ENCODE results near the gene ANKMY1.

Gene ANKMY1

GRCh38 chr2:240513549-240514287 lies 44.1 kb downstream of the ANKMY1 start:
- peak; percentile 91 for DNase-seq

DNA sequence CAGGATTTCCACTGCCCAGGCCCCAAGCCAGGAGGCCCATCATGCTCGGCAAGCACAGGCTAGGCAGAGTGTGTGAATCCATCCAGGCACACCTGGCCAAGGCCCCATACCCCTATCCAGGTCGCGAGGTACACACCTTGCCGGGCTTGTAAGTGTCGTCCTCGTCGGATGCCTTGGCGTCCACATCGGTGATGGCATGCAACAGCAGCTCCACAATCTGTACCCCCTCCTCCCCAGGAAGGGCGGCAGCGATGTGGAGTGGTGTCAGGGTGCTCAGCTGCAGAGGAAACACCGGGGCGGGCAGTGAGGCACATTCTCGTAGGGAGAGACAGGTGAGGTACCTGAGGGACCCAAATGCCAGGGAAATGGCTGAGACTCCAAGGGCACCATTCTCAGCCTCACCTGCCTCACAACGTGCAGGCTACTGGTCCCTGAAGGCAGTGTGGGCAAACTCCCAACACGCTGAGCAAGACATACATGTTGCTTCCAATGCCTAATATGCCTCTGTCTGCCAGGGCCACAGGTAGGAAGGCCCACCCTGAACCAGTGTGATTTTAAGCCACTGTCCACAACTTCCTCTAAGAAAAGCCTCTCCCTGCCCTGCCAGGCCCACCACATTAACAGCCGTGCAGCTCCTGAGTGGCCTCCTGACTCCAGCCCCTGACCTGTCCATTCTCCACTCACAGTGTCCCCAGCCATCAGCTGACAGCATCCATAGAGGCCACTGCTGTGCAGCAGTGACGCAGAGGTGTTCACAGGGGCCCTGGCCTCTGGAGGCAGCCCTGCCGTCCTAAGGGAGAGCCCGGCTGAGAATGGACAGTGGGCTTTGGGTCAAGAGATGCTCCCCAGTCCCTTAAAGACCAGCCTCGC lies 44.9 kb downstream of the ANKMY1 start:
- DNase-seq: no peak

GRCh38 chr2:240512109-240512485 lies 45.7 kb downstream of the ANKMY1 start:
- no peak for DNase-seq

- no peak for DNase-seq
Observed at GRCh38 chr2:240511351-240512108, 46.3 kb downstream of the ANKMY1 start.

GRCh38 chr2:240510513-240511210 lies 47.1 kb downstream of the ANKMY1 start:
- no peak for DNase-seq

DNA sequence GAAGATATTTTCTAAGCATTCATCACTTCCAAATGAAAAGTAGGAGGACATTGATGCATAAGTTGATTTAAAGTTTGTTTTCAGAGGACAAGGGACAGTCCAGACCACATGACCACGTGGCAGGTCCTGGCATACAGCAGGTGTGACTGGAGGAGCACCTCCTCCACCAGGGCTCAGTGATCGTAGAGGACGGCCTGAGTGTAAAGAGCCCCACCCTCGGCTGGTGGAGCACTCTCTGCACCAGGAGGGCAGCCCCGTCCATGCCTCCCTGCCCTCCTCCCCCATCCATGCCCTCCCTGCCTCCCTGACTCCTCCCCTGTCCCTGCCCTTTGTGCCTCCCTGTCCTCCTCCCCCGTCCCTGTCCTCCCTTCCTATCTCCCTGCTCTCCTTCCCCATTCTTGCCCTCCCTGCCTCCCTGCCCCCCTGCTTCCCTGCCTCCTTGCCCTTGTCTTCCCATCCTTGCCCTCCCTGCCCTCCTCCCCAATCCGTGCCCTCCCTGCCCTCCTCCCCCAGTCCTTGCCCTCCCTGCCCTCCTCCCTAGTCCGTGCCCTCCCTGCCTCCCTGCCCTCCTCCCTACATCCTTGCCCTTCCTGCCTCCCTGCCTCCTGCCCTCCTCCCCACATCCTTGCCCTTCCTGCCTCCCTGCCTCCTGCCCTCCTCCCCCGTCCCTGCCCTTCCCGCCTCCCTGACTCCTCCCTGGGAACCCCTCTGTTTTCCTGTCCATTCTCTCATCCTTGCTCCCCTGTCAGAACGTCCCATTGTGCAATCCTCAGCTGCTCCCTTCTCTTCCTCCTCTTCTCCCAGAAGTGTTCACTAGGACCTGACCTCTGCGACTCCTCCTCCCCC lies 47.9 kb downstream of the ANKMY1 start:
- no peak for DNase-seq

DNA sequence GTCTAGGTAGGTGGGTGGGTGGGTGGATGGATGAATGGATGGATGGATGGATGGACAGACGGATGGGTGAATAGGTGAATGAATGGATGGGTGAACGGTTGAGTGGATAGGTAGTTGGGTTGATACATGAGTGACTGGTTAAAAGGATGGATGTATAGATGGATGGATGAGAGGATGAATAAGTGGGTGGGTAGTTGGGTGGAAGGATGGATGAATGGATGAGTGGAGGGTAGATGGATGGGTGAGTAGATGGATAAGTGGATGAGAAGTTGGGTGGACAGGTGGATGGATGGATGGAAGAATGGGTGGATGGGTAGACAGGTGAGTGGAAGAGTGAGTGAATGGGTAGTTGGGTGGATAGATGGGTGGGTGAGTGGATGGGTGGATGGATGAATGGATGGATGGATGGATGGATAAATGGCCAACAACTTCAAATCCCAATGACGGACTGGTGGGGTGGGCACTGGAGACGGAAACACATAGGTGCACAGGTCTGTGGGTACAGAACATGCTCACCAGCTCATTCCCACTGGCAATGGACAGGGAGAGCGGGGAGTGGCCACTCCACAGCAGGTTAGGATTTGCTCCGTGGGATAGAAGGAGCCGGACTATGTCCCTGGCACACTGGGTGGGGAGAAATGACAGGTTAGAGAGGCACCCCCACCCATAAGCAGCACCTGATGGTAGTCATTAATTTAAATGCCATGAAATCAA lies 48.8 kb downstream of the ANKMY1 start:
- no peak for DNase-seq

DNA sequence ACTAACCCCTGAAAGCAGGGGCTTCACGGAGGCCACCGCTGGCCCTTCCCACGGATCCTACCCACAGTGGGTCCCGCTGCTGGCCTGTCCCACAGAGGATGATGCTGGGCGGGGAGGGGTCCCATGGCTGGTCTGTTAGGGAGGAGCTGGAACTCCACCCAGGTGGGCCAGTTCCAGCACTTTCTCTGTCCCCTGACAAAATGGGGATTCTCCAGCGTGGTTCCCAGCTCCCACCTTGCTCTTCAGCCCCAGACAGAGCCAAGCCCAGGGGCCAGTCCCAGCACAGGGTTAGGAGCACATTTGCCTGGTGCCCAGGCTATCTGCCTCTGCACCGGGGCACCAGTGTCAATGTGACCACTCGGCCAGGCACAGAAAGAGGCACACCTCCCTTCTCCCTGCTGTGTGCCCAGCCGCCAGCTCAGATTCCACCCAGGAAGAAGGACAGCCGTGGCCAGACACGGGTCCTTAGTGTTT lies 50.0 kb downstream of the ANKMY1 start:
- no peak for DNase-seq

DNA sequence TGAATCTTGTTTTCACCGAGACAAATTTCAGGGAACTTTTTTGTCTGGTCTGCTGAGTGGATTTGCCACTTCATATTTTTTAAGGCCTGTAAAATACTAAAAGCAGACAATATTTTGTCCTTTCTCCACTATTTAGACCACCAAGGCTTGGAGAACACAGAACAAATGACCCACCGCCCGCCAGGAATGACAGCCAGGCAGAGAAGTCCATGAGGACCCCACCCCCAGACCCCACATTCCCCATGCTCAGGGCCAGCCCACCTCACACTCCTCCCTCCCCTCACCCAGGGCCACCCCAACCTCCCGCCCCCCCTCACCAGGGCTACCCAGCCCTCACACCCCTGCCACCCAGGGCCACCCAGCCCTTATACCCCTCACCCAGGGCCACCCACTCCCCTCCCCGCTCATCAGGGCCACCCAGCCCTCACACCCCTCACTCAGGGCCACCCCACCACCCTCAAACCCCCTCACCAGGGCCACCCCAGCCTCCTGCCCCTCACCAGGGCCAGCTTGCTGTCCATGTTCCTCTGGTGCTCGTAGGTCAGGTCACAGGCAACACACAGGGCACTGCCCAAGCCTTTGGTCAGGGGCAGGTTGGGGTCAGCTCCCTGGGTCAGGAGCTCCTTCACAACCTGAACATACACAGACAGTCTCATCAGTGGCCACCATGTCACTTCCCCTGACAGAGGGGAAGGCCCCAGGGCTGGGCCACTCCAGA lies 50.6 kb downstream of the ANKMY1 start:
- DNase-seq: no peak

- DNase-seq: no peak
Observed at GRCh38 chr2:240506406-240507059, 51.3 kb downstream of the ANKMY1 start.

- no peak for DNase-seq
Observed at GRCh38 chr2:240505910-240506309, 51.9 kb downstream of the ANKMY1 start.

- no peak for DNase-seq
Observed at GRCh38 chr2:240503848-240504247, 53.9 kb downstream of the ANKMY1 start.

GRCh38 chr2:240503375-240503774 lies 54.4 kb downstream of the ANKMY1 start:
- DNase-seq: no peak

DNA sequence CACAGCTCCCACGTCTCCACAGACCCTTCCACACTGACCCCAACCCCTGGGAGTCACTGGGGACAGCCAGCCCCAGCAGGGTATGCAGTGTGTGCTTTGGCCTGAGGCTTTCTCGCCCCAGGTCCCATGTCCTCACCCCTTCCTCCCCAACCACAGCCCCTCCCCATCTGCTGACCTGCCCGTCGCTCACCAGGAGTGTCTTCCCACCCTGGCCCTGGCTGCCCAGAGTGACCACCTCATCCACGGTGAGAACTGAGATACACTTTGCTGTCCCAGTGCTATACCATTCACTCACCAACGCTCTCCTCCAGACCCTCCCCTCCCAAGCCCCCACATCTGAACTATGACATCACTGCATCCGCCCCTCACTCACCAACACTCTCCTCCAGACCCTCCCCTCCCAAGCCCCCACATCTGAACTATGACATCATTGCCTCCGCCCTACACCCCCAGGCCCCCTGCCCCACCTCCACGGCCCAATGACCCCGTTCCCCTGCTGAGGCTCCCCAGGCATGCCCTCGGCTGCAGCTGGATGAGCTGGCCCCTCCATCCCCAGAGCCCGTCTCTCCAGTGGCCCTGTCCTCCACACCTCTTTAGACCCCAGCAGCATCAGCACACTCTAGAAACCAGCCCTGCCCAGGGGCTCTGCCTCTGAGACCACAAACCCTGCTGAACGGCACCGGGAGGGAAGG lies 55.2 kb downstream of the ANKMY1 start:
- DNase-seq: no peak

DNA sequence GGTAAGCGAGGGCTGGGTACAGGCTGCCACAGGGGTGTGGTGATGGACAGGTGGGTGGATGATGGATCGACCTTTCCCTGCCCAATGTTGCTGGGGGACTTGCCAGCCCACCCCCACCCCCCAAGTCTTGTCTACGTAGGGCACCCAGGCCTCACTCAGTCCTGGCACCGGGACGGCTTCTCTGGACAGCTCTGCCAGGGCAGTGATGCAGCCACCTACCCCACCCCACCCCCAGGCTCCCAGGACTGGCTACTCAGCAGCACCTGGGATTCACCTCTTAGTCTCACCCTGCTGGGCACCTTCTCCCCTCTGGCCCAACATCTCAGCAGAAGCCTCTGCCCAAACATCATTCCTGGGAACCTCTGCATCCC lies 55.7 kb downstream of the ANKMY1 start:
- DNase-seq: no peak

DNA sequence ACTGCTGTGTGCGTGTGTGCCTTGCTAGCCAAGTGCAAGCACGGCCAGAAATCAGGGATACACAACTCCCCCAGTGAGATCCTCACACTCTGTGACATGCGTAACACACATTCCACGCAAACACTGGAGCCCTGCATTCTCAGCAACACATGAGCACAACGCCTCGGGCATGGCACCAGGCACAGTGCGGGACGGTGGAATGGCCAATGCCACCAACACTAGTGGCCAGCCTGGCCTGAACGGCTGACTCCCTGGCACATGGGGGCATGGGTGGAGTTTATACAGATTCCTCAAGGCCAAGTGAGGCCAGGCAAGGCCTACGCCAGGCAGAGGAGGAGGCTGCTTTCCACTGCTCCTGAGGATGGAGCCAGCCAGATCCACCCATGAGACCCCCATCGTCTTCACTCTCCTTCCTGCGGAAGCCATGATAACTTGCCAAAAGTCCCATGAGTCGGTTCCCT lies 56.2 kb downstream of the ANKMY1 start:
- DNase-seq: no peak

DNA sequence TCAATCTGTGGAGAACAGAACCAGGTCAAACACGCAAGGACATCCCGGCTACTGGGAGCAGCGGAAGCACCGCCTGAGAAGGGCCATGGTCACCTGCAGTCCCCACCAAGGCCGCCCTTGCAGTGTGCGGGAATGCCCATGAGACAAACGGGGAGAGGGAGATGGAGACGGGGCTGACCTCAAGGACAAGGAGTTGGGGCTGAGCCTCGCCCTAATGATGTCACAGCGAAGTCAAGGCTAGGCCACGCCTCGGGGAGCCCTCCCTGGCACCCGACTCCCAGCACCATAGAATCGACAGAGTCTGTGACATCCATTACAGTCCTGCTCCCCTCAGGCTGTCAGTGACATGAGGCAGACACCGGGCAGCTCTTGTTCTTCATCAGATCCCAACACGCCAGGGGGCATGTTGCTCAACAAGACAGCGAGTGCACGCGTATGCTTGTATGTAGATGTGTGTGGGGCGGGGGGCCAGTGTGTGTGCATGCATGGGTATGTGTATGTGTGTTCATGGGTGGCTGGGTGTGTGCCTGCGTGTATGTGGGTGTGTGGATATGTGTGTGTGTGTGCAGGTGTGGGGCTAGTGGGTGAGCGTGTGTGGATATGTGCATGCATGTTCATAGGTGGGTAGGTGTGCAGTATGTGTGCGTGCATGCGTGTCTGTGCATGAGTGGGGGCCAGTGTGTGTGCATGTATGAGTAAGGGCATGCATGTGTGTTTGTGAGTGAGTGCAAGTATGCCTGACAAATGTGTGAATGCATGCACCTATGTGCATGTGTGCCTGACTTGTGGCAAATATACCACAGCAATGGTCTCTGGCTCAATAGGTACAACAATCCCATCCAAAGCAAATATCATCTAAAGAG lies 57.0 kb downstream of the ANKMY1 start:
- no peak for DNase-seq

Measured in activated CD4-positive, alpha-beta T cell treated with anti-CD3 and anti-CD28 coated beads, Interleukin-10, Interleukin-2, amounts not matched to agents 100 ng/mL and 50 ng/mL, durations not matched to agents 16 hours and 8 hours (primary cell).